ENCODE measurements around the gene CFB.

The CFB gene

DNA sequence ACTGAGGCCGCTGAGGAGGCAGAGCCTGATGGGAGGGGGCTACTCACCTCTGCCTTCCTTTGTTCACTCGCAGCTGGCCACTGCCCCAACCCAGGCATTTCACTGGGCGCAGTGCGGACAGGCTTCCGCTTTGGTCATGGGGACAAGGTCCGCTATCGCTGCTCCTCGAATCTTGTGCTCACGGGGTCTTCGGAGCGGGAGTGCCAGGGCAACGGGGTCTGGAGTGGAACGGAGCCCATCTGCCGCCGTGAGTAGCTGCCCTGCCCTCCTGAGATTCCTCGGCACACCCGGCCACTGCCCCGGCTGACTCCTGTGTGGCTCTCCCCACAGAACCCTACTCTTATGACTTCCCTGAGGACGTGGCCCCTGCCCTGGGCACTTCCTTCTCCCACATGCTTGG is 12.4 kb upstream of the CFB start:
- Histone ChIP-seq H3K36me3 (ENCODE audit: insufficient read depth, low read length) (no peaks in the 10 kb centered on the region), H4K20me1 (ENCODE audit: insufficient read depth, low read length, poor library complexity, severe bottlenecking) (no peaks in the 10 kb centered on the region), H2AFZ (ENCODE audit: low read length) (no peak overlapping the region), H3K9ac (ENCODE audit: low read depth, low read length, poor library complexity, severe bottlenecking) (no peak overlapping the region), H3F3A (ENCODE audit: low read depth) (no peaks in the 10 kb centered on the region), H3K27me3 (ENCODE audit: insufficient read depth, low read length, poor library complexity, severe bottlenecking) (no peaks in the 10 kb centered on the region), H3K79me2 (ENCODE audit: insufficient read depth, low read length) (no peaks in the 10 kb centered on the region), H3K4me3 (ENCODE audit: low read length, poor library complexity, severe bottlenecking) (no peak overlapping the region), H3K4me2 (ENCODE audit: low read depth, low read length, poor library complexity, severe bottlenecking) (no peak overlapping the region), H3K4me1 (ENCODE audit: insufficient read depth, low read length, poor library complexity, severe bottlenecking) (no peaks in the 10 kb centered on the region), H3K9me3 (ENCODE audit: insufficient read depth, low read depth, low read length) (no peaks in the 10 kb centered on the region), H3K9me2 (replicated peaks; ENCODE audit: low read depth, low read length) (no peaks in the 10 kb centered on the region)
- TF ChIP-seq EZH2phosphoT487 (IDR thresholded peaks at IDR 0.05; ENCODE audit: borderline replicate concordance) (no peak), CTCF (conservative IDR thresholded peaks at IDR 0.05; ENCODE audit: low read length) (no peak)

DNA sequence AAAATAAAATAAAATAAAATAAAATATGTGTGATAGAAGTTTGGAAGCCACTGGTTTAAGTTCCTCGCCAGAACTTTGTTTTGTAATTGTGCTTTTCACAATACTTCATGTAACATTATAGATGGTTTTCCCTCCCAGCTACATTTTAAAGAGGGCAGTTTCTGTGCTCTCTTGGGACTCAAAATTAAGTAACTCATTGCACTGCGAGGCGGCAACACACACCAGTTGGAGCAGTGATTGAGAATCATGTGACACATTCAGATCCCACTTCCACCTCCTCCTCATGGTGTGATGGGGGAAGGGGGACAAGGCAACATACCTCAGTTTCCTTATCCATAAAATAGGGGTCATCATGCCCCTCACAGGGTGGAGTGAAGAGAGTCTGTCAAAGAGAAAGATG is 10.9 kb upstream of the CFB start:
- Histone ChIP-seq H4K20me1 (ENCODE audit: insufficient read depth, low read length, poor library complexity, severe bottlenecking) (no peaks in the 10 kb centered on the region), H3K27me3 (ENCODE audit: insufficient read depth, low read length, poor library complexity, severe bottlenecking) (no peaks in the 10 kb centered on the region), H3K36me3 (ENCODE audit: insufficient read depth, low read length) (no peaks in the 10 kb centered on the region), H3K4me1 (ENCODE audit: insufficient read depth, low read length, poor library complexity, severe bottlenecking) (peaks cover 3% of the 10 kb centered on the region), H3K9me2 (replicated peaks; ENCODE audit: low read depth, low read length) (no peaks in the 10 kb centered on the region), H3F3A (ENCODE audit: low read depth) (no peaks in the 10 kb centered on the region), H3K4me2 (ENCODE audit: low read depth, low read length, poor library complexity, severe bottlenecking) (no peak overlapping the region), H3K9me3 (ENCODE audit: insufficient read depth, low read depth, low read length) (no peaks in the 10 kb centered on the region), H3K79me2 (ENCODE audit: insufficient read depth, low read length) (no peaks in the 10 kb centered on the region), H3K9ac (ENCODE audit: low read depth, low read length, poor library complexity, severe bottlenecking) (no peak overlapping the region), H2AFZ (ENCODE audit: low read length) (no peak overlapping the region), H3K4me3 (ENCODE audit: low read length, poor library complexity, severe bottlenecking) (no peak overlapping the region)
- TF ChIP-seq EZH2phosphoT487 (IDR thresholded peaks at IDR 0.05; ENCODE audit: borderline replicate concordance), result no peak
- no peak for TF ChIP-seq CTCF (conservative IDR thresholded peaks at IDR 0.05; ENCODE audit: low read length)

GRCh38 chr6:31935823-31936222 is 10.1 kb upstream of the CFB start:
- no peaks in the 10 kb centered on the region for H3K36me3 ChIP-seq (ENCODE audit: insufficient read depth, low read length)
- no peaks in the 10 kb centered on the region for H3F3A ChIP-seq (ENCODE audit: low read depth)
- H3K9me2 ChIP-seq (replicated peaks; ENCODE audit: low read depth, low read length), result no peaks in the 10 kb centered on the region
- no peak overlapping the region for H3K9ac ChIP-seq (ENCODE audit: low read depth, low read length, poor library complexity, severe bottlenecking)
- H3K4me1 ChIP-seq (ENCODE audit: insufficient read depth, low read length, poor library complexity, severe bottlenecking), result peaks cover 11% of the 10 kb centered on the region
- H4K20me1 ChIP-seq (ENCODE audit: insufficient read depth, low read length, poor library complexity, severe bottlenecking), result no peaks in the 10 kb centered on the region
- TF ChIP-seq EZH2phosphoT487 (IDR thresholded peaks at IDR 0.05; ENCODE audit: borderline replicate concordance) (no peak), CTCF (conservative IDR thresholded peaks at IDR 0.05; ENCODE audit: low read length) (no peak)
- H3K4me3 ChIP-seq (ENCODE audit: low read length, poor library complexity, severe bottlenecking), result no peak overlapping the region
- H3K9me3 ChIP-seq (ENCODE audit: insufficient read depth, low read depth, low read length), result no peaks in the 10 kb centered on the region
- no peak overlapping the region for H3K4me2 ChIP-seq (ENCODE audit: low read depth, low read length, poor library complexity, severe bottlenecking)
- no peaks in the 10 kb centered on the region for H3K27me3 ChIP-seq (ENCODE audit: insufficient read depth, low read length, poor library complexity, severe bottlenecking)
- no peak overlapping the region for H2AFZ ChIP-seq (ENCODE audit: low read length)
- H3K79me2 ChIP-seq (ENCODE audit: insufficient read depth, low read length), result no peaks in the 10 kb centered on the region

Measured in Loucy (cell line).